NAMALWA (cell line): ENCODE data around the gene SARM1.

Experiments
- DNase-seq: peaks from one replicate; pipeline ENCODE4 v3.0.0-alpha.2; 2015; ENCODE audit warnings: low spot score

Gene SARM1

GRCh38 chr17:28395968-28396367 lies 24.5 kb downstream of the SARM1 start:
- no peak for DNase-seq

DNA sequence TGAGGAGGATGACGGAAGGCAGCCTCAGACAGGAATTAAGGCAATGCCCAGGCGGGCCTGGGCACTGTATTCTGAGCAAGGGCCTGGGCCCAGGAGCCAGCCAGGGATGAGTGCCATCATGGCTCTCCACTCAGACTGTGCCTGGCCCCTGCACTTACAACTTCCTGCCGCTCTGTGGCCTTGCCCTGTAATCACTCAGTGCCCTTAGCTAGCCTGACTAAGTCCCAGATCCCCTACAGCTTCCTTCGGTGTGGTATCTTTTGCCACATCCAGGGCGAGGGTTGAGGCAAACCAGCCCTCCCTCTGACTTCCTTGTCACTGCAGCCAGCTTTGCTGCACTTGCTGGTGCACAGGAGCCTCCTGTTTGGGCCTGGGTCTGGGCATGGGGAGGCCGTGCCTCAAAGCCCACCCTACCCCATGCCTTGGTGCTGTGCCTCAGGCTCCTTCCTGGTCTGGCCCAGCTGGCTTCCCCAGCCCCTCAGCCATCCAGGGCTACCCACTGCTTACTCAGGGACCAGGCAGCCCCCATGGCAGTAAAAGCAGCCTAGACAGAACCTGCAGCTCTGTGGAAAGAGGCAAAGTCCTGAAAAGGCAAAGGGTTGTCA lies 25.2 kb downstream of the SARM1 start:
- no peak for DNase-seq

- DNase-seq: no peak
Measured at GRCh38 chr17:28397275-28397674, 25.8 kb downstream of the SARM1 start.

DNA sequence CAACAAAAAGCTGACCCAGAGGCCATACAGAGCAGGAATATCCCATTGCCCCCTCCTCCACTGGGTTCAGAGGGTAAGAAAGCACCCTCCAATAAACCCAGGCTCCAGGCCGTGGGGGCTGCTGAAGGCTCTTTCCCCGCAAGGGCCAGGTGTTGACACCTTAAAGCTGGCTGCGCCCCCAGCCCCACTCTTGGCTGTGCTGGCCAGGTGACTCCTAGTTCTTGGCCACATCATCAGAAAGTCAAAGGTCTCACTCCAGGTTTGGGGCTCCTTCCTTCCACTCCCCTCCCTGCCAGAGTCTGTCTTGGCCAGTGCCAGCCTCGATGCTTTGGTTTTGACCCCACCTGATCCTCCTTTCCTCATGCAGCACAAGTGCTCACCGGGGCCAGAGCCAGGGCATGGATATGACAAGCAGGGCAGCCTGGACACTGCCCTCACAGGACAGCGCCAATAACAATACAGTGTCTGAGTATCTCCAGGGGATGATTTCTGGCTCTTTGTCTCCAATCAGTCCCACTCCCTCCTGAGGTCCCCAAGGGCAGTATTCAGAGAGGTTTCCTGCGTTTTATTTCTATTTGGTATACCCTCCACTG lies 26.3 kb downstream of the SARM1 start:
- DNase-seq: no peak

- no peak for DNase-seq
Measured at GRCh38 chr17:28398280-28398981, 26.9 kb downstream of the SARM1 start.

- no peak for DNase-seq
Measured at GRCh38 chr17:28399808-28400207, 28.3 kb downstream of the SARM1 start.

- no peak for DNase-seq
Measured at GRCh38 chr17:28402224-28402630, 30.7 kb downstream of the SARM1 start.

DNA sequence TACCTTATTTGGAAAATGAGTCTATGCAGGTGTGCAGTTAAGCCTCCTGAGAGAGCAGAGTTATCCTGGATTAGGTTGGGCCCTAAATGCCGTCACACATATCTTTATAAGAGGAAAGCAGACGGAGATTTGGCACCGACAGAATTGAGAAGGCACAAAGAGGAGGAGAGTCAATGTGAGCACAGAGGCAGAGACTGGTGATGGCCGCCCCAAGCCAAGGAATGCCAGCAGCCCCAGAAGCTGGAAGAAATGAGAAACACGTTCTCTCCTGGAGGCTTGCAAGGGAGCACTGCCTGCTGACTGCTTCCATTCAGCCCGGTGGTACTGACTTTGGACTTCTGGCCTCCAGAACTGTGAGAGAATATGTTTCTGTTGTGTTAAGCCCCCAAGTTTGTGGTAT lies 31.4 kb downstream of the SARM1 start:
- DNase-seq: no peak

DNA sequence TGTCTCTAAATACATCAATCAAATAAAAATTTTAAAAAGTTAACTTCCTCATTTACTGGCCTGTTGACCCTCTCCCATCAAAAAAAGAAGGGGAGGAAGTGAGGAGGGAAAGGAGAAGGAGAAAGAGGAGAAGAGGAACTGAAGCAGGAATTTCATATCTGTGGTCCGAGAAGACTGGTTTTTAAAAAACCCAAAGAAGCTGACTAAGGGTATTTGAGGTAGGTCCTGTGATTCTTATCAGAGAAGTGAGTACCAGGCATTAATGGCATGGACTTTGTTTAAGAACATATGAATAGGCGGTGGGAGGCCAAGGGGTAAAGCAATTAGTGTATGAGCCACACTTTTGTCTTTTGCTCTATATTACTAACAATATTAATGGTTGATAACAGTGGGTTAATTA lies 32.5 kb downstream of the SARM1 start:
- no peak for DNase-seq

GRCh38 chr17:28404461-28404811 lies 32.9 kb downstream of the SARM1 start:
- DNase-seq: no peak

GRCh38 chr17:28404812-28405570 lies 33.5 kb downstream of the SARM1 start:
- DNase-seq: no peak

DNA sequence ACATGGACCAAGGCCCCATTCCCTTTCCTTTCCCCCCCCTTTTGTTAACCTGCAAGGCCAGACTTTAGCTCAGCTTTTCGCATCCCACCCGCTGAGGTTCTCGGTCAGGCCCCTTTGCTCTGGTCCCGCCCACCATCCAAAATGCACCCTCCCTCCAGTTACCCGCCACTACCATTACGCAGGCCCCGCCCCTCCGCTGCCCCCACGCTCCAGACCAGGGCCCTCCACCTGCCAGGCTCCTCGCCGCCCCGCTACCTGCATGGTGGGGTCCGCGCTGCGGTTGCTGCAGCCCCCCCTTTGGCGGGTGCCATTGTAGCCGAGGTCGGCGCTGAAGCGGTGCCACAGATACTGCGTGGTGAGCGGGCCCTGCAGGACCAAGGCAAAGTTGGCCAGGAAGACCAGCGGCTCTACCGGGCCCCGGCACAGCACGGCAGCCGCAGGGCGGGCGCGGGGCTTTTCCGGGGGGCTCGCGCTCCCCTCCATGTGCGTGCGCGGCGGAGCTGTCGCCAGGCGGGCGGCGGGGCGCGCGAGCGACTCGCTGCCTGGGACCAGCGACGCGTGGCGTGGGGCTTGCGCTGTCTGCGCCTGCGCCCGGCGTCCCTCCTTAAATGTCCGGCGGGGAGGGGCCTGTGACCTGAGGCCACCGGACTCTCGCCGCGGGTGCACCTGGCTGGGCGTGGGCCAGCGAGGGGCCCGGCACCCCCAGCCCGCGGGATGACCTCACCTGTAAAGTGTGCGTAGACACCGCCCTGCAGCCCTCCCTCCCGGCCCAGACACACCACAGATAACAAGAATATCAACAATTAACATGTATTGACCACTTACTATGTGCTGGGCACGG lies 34.4 kb downstream of the SARM1 start, which contains the start of gene SLC46A1:
SLC46A1 (minus strand) TSS at position 581 of the 841 bp plus-strand sequence; CDS start at position 483, 98 bp downstream.
- peak; percentile 54 for DNase-seq

DNA sequence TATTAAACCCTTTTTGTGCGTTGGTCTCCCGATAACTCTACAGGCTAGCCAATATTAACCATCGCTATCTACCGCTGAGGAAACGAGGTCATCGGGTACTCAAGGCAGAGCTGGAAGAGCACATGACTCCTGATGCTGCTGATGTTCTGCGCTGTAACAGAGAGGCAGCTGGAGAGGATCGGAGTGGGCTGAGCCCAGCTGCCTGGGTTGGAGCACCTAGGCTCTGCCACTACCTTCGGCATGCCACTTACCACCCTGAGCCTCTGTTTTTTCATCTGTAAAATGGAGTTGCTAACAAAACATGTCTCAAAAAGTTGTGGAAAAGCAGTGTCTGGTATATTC lies 35.0 kb downstream of the SARM1 start:
- DNase-seq: no peak

- no peak for DNase-seq
Measured at GRCh38 chr17:28407130-28407973, 35.9 kb downstream of the SARM1 start.

- DNase-seq: no peak
Measured at GRCh38 chr17:28407974-28408306, 36.4 kb downstream of the SARM1 start.

GRCh38 chr17:28412099-28412498 lies 40.6 kb downstream of the SARM1 start:
- DNase-seq: no peak

DNA sequence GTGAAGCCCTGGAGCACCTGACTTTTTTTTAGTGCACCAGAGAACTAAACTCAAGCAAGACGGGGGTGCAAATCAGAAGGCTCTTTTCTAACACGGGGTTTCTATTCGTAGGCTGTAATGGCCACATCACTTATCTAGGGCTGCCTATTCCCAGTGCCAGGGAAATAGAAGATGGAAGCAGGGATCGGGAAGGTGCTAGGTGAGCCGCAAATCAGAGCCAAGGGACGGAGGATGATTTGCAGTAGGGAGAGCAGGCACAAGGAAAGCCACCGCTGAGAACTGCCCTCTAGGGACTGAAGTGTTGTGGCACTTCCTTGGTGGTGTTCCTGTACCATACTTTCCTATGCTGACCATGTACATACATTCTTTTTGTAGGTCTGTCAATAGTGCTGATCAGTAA lies 42.3 kb downstream of the SARM1 start:
- no peak for DNase-seq

DNA sequence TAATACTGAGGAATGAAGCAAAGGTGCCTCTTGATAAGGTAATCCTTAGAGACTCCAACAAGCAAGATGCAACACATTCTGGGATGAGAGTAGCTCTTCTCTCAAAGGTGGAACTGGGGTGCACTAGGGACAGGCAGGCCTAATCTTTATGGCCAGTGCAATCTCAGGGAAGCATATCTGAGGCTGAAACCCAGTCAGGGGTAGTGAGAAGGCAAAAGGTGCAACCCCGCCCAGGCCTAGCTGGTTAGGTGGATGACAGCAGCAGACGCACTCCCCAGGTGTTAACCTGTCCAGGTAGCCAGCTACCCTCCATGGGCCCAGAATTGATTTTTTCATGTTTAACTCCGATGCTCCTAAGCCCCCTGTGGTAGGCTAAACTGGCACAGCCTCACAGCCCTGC lies 44.4 kb downstream of the SARM1 start:
- no peak for DNase-seq

GRCh38 chr17:28416703-28417311 lies 45.3 kb downstream of the SARM1 start:
- DNase-seq: peak; percentile 80

DNA sequence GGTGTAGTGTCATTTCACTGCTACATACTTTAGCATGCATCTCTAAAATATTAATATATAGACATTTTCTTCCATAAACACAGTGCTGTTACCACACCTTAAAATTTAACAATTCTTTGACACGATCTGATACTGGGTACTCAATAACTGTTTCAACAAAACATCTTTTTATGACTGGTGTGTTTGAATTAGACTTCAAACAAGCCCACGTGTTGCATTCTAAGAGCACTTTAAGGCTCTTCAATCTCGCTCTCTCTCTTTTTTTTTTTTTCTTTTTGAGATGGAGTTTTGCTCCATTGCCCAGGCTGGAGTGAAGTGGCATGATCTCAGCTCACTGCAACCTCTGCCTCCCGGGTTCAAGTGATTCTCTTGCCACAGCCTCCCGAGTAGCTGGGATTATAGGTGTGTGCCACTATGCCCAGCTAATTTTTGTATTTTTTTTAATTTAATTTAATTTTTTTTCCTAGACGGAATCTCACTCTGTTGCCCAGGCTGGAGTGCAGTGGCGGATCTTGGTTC lies 50.4 kb downstream of the SARM1 start:
- no peak for DNase-seq

- no peak for DNase-seq
Measured at GRCh38 chr17:28425206-28425605, 53.7 kb downstream of the SARM1 start.
